GM18909 (cell line): ENCODE measurements around the gene FLOT2.
"Not testable (repeated sequence)": the region's sequence is repeated elsewhere in the genome, so short reads cannot be mapped to it uniquely, and the experiment has no call there.

Experiments
- ATAC-seq: cut with Tn5 transposase; IDR thresholded peaks from one replicate; pipeline ENCODE4 v1.9.1; 2021; ENCODE audit warnings: mild to moderate bottlenecking; ENCODE audit not compliant: unreplicated experiment, poor library complexity

Gene FLOT2

GRCh38 chr17:28898527-28898955 lies 1.0 kb upstream of the FLOT2 start:
- no peak for ATAC-seq

- no peak for ATAC-seq
Measured at GRCh38 chr17:28897769-28898526, 415 bp upstream of the FLOT2 start.

DNA sequence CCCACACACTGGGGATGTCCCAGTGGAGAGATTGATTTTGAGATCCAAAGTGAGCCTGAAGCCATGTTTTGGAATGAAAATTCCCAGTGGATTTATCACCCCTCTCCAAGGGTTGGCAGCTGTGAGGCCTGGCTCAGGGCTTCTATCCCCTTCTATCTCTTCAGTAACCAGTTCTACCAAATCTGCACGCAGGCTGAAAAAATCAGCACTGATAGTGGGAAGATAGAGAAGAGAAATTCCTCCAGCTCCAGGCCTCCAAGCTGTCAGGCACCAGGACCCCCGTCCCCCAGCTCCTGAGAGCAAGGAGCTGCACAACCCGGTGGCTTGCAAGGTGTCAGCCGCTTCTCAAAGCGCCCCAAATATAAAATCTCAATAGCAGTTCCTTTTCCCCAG lies 1.0 kb downstream of the FLOT2 start:
- ATAC-seq: no peak

DNA sequence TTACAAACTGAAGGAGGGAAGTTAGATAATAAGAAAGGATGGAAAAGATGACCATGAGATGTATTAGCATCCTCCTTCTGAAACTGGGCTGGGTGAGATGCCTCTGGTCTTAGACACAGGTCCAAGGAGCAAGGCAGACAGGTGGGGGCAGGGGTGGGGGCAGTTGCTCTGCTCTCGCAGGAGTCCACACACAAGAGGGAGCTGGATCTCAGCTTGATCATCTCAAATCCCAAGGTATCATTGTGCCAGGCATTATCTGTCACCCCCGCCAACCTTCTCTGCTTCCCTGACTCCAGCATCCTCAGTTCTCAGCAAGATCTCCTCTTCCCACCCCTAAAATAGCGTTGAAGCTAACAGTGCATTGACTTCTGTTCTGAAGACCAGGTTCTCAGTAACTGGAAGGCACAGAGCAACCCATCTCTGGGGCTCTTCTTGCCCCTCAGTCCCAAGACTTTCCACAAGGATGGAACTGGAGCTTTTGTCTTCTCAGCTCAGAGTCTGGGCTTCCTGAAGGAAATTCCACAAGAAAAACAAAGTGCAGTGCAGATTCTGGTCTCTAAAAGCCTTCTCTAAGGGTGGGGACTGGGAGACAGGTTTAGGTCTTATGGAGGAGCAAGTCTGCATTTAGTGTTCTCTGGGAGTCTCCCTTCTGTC lies 1.6 kb downstream of the FLOT2 start:
- ATAC-seq: no peak

DNA sequence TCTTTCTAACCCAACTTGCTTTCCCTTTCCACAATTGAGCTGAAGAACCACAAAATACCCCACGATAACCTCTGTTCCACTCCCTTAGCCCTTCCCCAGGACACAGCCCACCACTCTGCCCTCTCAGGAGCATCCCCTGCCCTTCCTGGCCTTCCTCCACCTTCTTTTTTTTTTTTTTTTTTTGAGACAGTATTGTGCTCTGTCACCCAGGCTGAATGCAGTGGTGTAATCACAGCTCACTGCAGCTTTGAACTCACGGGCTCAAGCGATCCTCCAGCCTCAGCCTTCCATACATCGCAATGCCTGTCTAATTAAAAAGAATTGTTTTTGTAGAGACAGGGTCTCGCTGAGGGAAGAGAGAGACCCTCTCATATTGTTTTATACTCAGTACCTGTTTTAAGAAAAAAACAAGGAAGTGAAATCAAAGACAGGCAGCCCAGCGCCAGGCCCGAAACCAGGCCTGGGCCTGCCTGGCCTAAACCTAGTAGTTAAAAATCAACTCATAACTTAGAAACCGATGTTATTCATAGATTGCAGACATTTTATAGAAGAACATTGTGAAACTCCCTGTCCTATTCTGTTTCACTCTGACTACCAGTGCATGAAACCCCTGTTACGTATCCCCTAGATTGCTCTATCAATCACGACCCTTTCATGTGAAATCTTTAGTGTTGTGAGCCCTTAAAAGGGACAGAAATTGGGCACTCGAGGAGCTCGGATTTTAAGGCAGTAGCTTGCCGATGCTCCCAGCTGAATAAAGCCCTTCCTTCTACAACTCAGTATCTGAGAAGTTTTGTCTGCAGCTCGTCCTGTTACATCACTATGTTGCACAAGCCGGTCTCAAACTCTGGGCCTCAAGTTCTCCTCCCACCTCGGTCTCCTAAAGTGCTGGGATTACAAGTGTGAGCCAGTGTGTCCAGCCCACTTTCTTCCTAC lies 4.0 kb downstream of the FLOT2 start:
- ATAC-seq: not testable (repeated sequence)

DNA sequence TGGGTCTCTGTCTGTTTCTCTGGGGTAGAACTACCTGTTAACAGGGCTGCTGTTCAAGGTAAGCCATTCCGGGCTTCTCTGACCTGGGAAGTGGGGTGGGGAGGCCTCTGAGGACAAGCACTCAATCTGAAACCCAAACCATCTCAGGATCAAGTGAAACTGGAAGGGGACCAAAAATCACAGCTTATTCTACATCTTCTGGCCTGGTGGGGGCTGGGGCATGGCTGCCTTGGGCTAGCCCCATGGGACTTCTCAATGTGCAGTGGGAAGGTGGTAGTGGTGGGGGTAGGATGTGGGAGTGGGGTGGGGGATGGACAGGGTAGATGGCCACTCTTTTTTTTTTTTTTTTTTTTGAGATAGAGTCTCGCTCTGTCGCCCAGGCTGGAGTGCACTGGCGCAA lies 5.5 kb downstream of the FLOT2 start:
- ATAC-seq: no peak

GRCh38 chr17:28891201-28891600 lies 6.3 kb downstream of the FLOT2 start:
- no peak for ATAC-seq

DNA sequence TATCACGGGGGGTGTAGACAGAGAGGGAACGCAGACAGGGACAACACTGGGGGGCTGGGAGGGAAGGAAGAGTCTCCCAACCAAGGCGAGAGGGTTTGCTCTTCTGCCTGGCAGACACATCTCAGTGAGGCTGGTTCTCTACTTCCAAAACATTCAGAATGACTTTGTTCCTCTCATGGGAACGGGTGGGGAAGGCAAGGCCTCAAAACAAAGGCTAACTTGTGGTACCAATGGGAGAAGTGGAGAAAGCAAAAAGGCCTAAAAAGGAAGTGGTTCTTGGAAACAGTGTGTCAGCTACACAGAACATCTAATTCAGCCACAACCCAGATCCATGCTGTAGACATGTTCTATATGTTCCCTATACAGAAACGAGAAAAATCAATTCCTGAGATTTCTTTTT lies 7.5 kb downstream of the FLOT2 start:
- no peak for ATAC-seq

DNA sequence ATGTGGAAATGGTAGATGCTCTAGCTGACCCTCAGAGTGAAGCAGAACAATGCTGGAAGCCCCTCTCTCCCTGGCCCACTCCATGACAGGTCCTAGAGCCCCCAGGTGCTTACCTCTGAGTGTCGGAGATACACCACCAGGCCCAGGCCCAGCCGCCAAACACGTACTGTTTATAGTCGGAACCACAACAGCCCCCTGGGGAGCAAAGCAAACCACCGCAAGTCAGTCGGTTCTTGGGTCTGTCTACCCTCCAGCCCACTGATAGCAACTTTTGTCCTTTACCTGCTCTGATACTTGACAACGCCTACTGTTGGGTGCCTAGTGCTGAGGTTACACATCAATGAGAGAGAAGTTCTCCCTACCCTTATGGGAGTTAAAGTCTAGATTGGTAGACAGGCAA lies 8.7 kb downstream of the FLOT2 start:
- no peak for ATAC-seq

- ATAC-seq: no peak
Measured at GRCh38 chr17:28887871-28888471, 9.6 kb downstream of the FLOT2 start.

- no peak for ATAC-seq
Measured at GRCh38 chr17:28885951-28886350, 11.6 kb downstream of the FLOT2 start.

DNA sequence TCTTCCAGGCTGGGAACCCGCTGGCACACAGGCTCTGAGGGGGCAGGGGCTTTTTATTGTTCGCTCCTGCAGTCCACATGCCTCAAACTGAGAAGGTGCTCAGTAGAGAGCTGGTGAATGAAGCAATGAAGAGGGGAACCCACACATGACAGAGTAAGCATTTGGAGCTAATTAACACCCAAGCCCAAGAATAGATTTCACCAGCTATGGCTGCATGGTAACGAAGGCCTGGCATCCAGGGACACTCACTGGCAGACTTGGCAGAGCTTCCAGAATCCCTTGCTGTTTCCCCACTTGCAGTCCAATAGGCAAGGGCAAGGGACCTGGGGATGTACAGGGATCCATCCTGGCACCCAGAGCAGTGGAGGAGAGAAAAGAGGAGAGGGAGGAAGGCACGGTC lies 12.2 kb downstream of the FLOT2 start:
- ATAC-seq: no peak

GRCh38 chr17:28883967-28884702 lies 13.4 kb downstream of the FLOT2 start:
- no peak for ATAC-seq

GRCh38 chr17:28882154-28882895 lies 15.2 kb downstream of the FLOT2 start:
- no peak for ATAC-seq

GRCh38 chr17:28881533-28882056 lies 15.9 kb downstream of the FLOT2 start:
- no peak for ATAC-seq

GRCh38 chr17:28880572-28880945 lies 17.0 kb downstream of the FLOT2 start:
- no peak for ATAC-seq

GRCh38 chr17:28879886-28880571 lies 17.5 kb downstream of the FLOT2 start:
- no peak for ATAC-seq

- ATAC-seq: no peak
Measured at GRCh38 chr17:28878981-28879380, 18.6 kb downstream of the FLOT2 start.
